Neuronal stem cell (in vitro differentiated cells): ENCODE data around the gene FBXO9.

Experiments used
- DNase-seq: peaks from one replicate; pipeline ENCODE4 v3.0.0-alpha.2; 2013; ENCODE audit warnings: low spot score
- H2AFZ ChIP-seq: one replicate; pipeline ENCODE4 v1.6.1; 2013; ENCODE audit warnings: mild to moderate bottlenecking, low read length, inconsistent platforms
- H2AK5ac ChIP-seq: 2 replicates; pipeline ENCODE4 v1.6.1; 2013; ENCODE audit warnings: low read depth, mild to moderate bottlenecking, inconsistent platforms, low read length, moderate library complexity, mixed read lengths
- H2BK120ac ChIP-seq: 2 replicates; pipeline ENCODE4 v1.6.1; 2013; ENCODE audit warnings: low read depth, mild to moderate bottlenecking, inconsistent platforms, low read length, moderate library complexity, mixed read lengths
- H2BK12ac ChIP-seq: one replicate; pipeline ENCODE4 v1.6.1; 2013; ENCODE audit warnings: low read length, inconsistent platforms
- H2BK15ac ChIP-seq: 2 replicates; pipeline ENCODE4 v1.6.1; 2013; ENCODE audit warnings: mild to moderate bottlenecking, low read length, inconsistent platforms, mixed read lengths
- H2BK5ac ChIP-seq: one replicate; pipeline ENCODE4 v1.6.1; 2013; ENCODE audit warnings: inconsistent platforms, mild to moderate bottlenecking, low read length, moderate library complexity
- H3K14ac ChIP-seq: one replicate; pipeline ENCODE4 v1.6.1; 2013; ENCODE audit warnings: low read length, inconsistent platforms
- H3K18ac ChIP-seq: 2 replicates; pipeline ENCODE4 v1.6.1; 2013; ENCODE audit warnings: low read length, inconsistent platforms
- H3K23ac ChIP-seq: 2 replicates; pipeline ENCODE4 v1.6.1; 2013; ENCODE audit warnings: low read depth, mild to moderate bottlenecking, mixed read lengths, low read length, inconsistent platforms; ENCODE audit not compliant: poor library complexity
- H3K27ac ChIP-seq: replicated peaks from 3 replicates; pipeline ENCODE4 v1.5.1; 2013; ENCODE audit warnings: low read length, inconsistent platforms
- H3K27me3 ChIP-seq, 3 experiments: 2 replicates each; pipeline ENCODE4 v1.6.1; 2013; ENCODE audit warnings: low read length in 3 of 3, mild to moderate bottlenecking in 2 of 3, inconsistent platforms in 1 of 3, low read depth in 1 of 3, mixed read lengths in 1 of 3, moderate library complexity in 1 of 3; ENCODE audit not compliant: control insufficient read depth in 3 of 3, insufficient read depth in 3 of 3
- H3K36me3 ChIP-seq, 2 donors: replicated peaks in 1 of 2; 2 replicates each; pipeline ENCODE4 v1.6.1; 2013; ENCODE audit warnings: low read length in 2 of 2; ENCODE audit not compliant: control insufficient read depth in 2 of 2, insufficient read depth in 2 of 2
- H3K4ac ChIP-seq: 2 replicates; pipeline ENCODE4 v1.6.1; 2013; ENCODE audit warnings: inconsistent platforms, mild to moderate bottlenecking, low read length, moderate library complexity
- H3K4me1 ChIP-seq, 2 donors: 1 replicate in 1 of 2; 2 replicates in 1 of 2; pipeline ENCODE4 v1.6.1; 2013; ENCODE audit warnings: low read length in 2 of 2, low read depth in 1 of 2; ENCODE audit not compliant: control insufficient read depth in 2 of 2, insufficient read depth in 1 of 2
- H3K4me2 ChIP-seq: one replicate; pipeline ENCODE4 v1.6.1; 2013; ENCODE audit warnings: mild to moderate bottlenecking, low read length, inconsistent platforms; ENCODE audit not compliant: insufficient read depth, poor library complexity, severe bottlenecking
- H3K4me3 ChIP-seq, 2 donors: 2 replicates each; pipeline ENCODE4 v1.5.1; 2013; ENCODE audit warnings: low read length in 2 of 2, mild to moderate bottlenecking in 2 of 2, inconsistent platforms in 1 of 2, moderate library complexity in 1 of 2
- H3K79me1 ChIP-seq: one replicate; pipeline ENCODE4 v1.6.1; 2013; ENCODE audit warnings: low read depth, mild to moderate bottlenecking, inconsistent platforms, low read length, moderate library complexity
- H3K9ac ChIP-seq: one replicate; pipeline ENCODE4 v1.6.1; 2013; ENCODE audit warnings: mild to moderate bottlenecking, low read depth, low read length, inconsistent platforms; ENCODE audit not compliant: poor library complexity
- H3K9me3 ChIP-seq, 2 donors: replicated peaks in 1 of 2; 2 replicates each; pipeline versions ENCODE3 to v1.6.1; 2013; ENCODE audit warnings: low read length in 2 of 2, mild to moderate bottlenecking in 2 of 2, inconsistent platforms in 1 of 2, low read depth in 1 of 2, mixed read lengths in 1 of 2, moderate library complexity in 1 of 2; ENCODE audit not compliant: control insufficient read depth in 2 of 2, insufficient read depth in 1 of 2
- H4K8ac ChIP-seq: one replicate; pipeline ENCODE4 v1.6.1; 2013; ENCODE audit warnings: low read depth, mild to moderate bottlenecking, inconsistent platforms, low read length, moderate library complexity
- H4K91ac ChIP-seq: one replicate; pipeline ENCODE4 v1.6.1; 2013; ENCODE audit warnings: low read length, low read depth, mild to moderate bottlenecking, inconsistent platforms; ENCODE audit not compliant: poor library complexity
- WGBS, 2 donors: extraction: QIAGEN DNeasy Blood & Tissue Kit; methylation state at CpG; one replicate each; pipeline ENCODE4 v1.1.7; 2013; ENCODE audit warnings: missing lambda C conversion rate in 2 of 2, mixed read lengths in 1 of 2; ENCODE audit not compliant: insufficient read length in 2 of 2, insufficient replicate concordance in 1 of 2; ENCODE audit errors: extremely low coverage in 2 of 2; 5-methylcytosine and 5-hydroxymethylcytosine counted together

The FBXO9 gene

DNA sequence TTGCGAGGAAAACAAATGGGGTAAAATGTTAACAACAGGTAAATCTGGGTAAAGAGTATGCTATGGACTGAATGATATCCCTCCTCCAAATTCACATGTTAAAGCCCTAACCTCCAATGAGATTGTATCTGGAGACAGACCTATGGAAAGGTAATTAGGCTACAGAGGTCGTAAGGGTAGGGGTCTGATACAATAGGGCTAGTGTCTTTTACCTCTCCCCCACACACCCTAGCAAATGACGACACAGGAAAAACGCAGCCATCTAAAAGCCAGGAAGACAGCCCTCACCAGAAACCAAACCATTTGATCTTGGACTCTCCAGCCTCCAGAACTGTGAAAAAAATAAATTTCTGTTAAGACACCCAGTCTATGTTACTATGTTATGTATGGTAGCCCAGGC lies 20.6 kb upstream of the FBXO9 start:
- WGBS, 2 donors = no CpG with 5 or more reads among the region's 4 CpGs
- H4K8ac ChIP-seq = no peak overlapping the region
- no peak overlapping the region for H3K27ac ChIP-seq
- H3K23ac ChIP-seq = no peak overlapping the region
- peaks cover 5 to 25% of the 10 kb centered on the region in 2 donors for H3K36me3 ChIP-seq
- DNase-seq = no peak
- no peak overlapping the region for H3K9ac ChIP-seq
- peaks cover 6 to 20% of the 10 kb centered on the region in 2 donors for H3K4me1 ChIP-seq
- H3K4ac ChIP-seq = no peak overlapping the region
- H2BK12ac ChIP-seq = no peak overlapping the region
- no peak overlapping the region for H2AK5ac ChIP-seq
- H3K9me3 ChIP-seq = no peaks in the 10 kb centered on the region
- H3K4me3 ChIP-seq = no peak overlapping the region
- no peak overlapping the region for H2BK5ac ChIP-seq
- no peak overlapping the region for H3K14ac ChIP-seq
- H2AFZ ChIP-seq = no peak overlapping the region
- no peaks in the 10 kb centered on the region for H3K79me1 ChIP-seq
- no peak overlapping the region for H3K4me2 ChIP-seq
- H2BK15ac ChIP-seq = no peak overlapping the region
- no peak overlapping the region for H4K91ac ChIP-seq
- no peak overlapping the region for H3K18ac ChIP-seq
- H2BK120ac ChIP-seq = no peak overlapping the region
- no peaks in the 10 kb centered on the region for H3K27me3 ChIP-seq

DNA sequence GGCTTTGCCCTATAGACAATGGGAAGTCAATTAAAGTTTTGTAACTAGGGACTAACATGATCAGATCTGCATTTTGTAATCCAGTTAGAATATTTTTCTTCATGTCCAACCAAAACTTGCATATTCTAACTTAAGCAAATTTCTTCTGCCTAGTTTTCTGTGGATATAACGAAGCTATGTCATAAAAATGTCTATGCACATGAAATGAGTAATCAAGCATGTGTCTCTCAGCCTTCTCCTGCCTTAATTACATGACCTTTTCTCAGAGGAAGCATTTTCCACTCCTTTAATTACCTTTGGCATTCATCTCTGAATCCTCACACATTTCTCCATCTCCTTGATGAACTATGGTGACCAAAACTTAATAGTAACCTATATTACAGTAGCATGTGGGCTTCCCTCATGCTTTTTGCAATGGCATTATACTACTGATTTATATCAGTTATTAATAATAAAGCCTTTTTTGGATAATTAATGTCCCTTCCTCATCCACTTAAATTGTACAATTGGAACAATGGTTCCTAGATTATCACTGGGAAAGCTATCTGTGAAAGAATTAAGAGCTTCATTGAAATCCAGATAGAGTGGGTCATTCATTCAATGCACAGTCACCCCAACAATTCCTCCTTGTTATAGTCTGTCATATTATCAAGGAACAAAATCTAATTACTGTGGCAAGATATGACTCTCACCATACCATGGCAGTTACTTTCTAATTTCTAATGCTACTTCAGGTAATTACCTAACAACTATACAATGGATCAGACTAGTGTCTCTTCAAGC lies 19.1 kb upstream of the FBXO9 start:
- Histone ChIP-seq H3K79me1 (no peaks in the 10 kb centered on the region), H3K14ac (no peak overlapping the region), H2AFZ (no peak overlapping the region), H3K4me1 (peaks cover 6 to 20% of the 10 kb centered on the region in 2 donors), H3K18ac (no peak overlapping the region), H3K23ac (no peak overlapping the region), H2BK5ac (no peak overlapping the region), H3K4me2 (no peak overlapping the region), H2AK5ac (no peak overlapping the region), H3K27me3 (no peaks in the 10 kb centered on the region), H4K91ac (no peak overlapping the region), H3K9me3 (no peaks in the 10 kb centered on the region), H3K27ac (no peak overlapping the region), H4K8ac (no peak overlapping the region), H3K9ac (no peak overlapping the region), H3K4me3 (no peak overlapping the region), H3K4ac (no peak overlapping the region), H2BK12ac (no peak overlapping the region), H2BK120ac (no peak overlapping the region), H2BK15ac (no peak overlapping the region), H3K36me3 (peaks cover 0 to 13% of the 10 kb centered on the region in 2 donors)
- no CpG with 5 or more reads among the region's 1 CpG for WGBS, 2 donors
- no peak for DNase-seq

DNA sequence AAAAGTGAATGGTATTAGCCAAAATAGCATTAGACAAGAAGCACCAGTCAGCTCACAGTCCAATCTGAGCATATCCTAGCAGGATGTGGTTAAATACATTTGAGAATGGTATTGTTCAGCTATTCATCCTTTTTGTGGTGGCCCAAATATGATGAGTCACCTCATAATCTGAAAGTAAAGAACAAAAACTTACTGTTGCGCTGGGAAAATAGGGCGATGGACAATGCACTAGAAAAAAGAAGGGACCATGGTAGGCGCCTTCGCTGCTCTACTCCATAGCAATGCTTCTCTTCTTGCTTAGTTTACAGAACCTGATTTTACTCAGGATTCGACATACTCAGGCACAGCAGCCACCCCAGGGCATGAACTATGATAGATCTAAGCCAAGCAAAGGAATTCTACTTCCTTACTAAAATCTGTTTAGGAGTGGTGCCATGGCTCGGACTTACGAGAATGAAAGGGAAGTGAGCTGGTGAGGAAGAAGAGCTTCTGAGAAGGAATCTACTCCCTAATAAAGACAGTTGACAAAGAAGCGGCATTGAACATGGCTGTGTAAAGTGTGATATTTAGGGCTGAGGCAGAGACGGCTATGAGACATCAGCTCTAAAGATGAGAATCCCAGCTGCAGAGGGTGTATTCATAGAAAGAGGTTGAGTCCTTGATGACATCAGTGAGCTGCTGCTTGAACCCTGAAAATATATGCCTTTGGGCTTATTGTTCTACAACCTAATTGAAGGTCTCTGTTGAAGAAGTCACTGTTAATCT lies 16.6 kb upstream of the FBXO9 start:
- no CpG with 5 or more reads among the region's 9 CpGs for WGBS, 2 donors
- Histone ChIP-seq H3K27ac (no peak overlapping the region), H4K91ac (no peak overlapping the region)

DNA sequence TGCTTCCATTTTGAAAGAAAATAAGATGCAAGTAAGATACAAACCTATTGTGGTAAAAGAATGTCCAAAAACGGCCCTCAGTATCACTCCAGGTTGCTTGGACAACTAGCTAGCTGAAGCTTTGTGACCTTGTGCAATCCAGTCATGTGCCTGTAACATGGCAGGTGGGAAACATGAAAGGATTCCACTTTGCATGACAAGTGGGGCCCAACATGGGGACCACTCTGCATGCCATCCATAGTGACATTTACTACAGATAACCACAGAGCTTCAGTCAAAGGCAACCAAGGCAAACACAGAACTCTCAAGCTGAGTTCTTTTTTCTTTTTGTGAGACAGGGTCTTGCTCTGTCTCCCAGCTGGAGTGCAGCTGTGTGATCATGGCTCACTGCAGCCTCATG lies 15.8 kb upstream of the FBXO9 start:
- H2AK5ac ChIP-seq = no peak overlapping the region
- no CpG with 5 or more reads among the region's 1 CpG for WGBS, 2 donors
- no peak overlapping the region for H2BK15ac ChIP-seq
- H2BK5ac ChIP-seq = no peak overlapping the region
- no peak overlapping the region for H3K14ac ChIP-seq
- H4K8ac ChIP-seq = no peak overlapping the region
- H3K18ac ChIP-seq = no peak overlapping the region
- no peak overlapping the region for H3K4ac ChIP-seq
- no peak overlapping the region for H3K4me2 ChIP-seq
- H3K9ac ChIP-seq = no peak overlapping the region
- H3K79me1 ChIP-seq = no peaks in the 10 kb centered on the region
- no peak overlapping the region for H4K91ac ChIP-seq
- H3K23ac ChIP-seq = no peak overlapping the region
- H2BK12ac ChIP-seq = no peak overlapping the region
- peaks cover 0 to 6% of the 10 kb centered on the region in 2 donors for H3K9me3 ChIP-seq
- H3K4me3 ChIP-seq = no peak overlapping the region
- H2BK120ac ChIP-seq = no peak overlapping the region
- no peak for DNase-seq
- H3K27me3 ChIP-seq = no peaks in the 10 kb centered on the region
- peaks cover 0 to 18% of the 10 kb centered on the region in 2 donors for H3K36me3 ChIP-seq
- no peak overlapping the region for H2AFZ ChIP-seq
- H3K4me1 ChIP-seq = peaks cover 4 to 16% of the 10 kb centered on the region in 2 donors
- no peak overlapping the region for H3K27ac ChIP-seq

More for the DNA sequence above, 16.6 kb upstream of the FBXO9 start:
- Histone ChIP-seq H3K9me3 (peaks cover 0 to 6% of the 10 kb centered on the region in 2 donors), H3K79me1 (no peaks in the 10 kb centered on the region), H2BK120ac (no peak overlapping the region), H2BK12ac (no peak overlapping the region), H3K9ac (no peak overlapping the region), H3K14ac (no peak overlapping the region), H2BK15ac (no peak overlapping the region), H3K23ac (no peak overlapping the region), H4K8ac (no peak overlapping the region), H3K18ac (no peak overlapping the region), H2AK5ac (no peak overlapping the region), H2AFZ (no peak overlapping the region), H3K4ac (no peak overlapping the region), H3K4me1 (peaks cover 4 to 24% of the 10 kb centered on the region in 2 donors), H3K4me3 (no peak overlapping the region), H3K36me3 (peaks cover 0 to 13% of the 10 kb centered on the region in 2 donors), H3K27me3 (no peaks in the 10 kb centered on the region), H2BK5ac (no peak overlapping the region), H3K4me2 (no peak overlapping the region)
- DNase-seq = no peak
